ENCODE results near the gene MED14. TPM values are rescaled to one million over a fixed set of nuclear protein-coding genes. Genes with fewer than 3 reads are reported as not detected.

The MED14 gene
- total and polyA plus RNA-seq, 2 of the 4 experiments (the other 2 are of a cell fraction): 17.6 to 25.9 TPM

DNA sequence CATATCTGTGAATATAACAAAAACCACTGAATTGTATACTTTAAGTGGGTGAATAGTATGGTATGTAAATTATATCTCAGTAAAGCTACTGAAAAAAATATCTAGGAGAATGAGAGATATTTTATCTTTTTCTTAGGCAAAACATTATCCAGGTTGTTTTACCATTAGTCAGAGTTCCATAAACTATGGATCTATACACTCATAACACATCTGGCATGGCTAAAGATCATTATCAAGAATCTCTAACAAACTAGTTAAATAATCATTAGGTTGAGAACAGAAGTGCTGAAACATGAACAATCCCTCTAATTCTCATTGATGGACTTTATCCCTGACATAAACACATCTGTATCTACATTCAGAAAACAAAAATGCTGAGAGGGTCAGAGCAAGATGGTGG is 15.6 kb downstream of the MED14 start:
- in situ Hi-C loops (cut with MboI; ENCODE audit: low sequenced_read_pairs): no loop called here
- DNase-seq (peak; percentile 45), ATAC-seq (ENCODE audit: low read depth) (peak; percentile 46)
- Histone ChIP-seq H2AK5ac (ENCODE audit: low read depth, low read length) (no peak overlapping the region), H3K56ac (ENCODE audit: extremely low read depth, insufficient read depth, low read length) (no peak overlapping the region), H3K9me3 (ENCODE audit: control insufficient read depth, insufficient read depth, low read length) (no peaks in the 10 kb centered on the region), H4K20me1 (ENCODE audit: insufficient read depth, low read length) (peaks cover 18% of the 10 kb centered on the region), H3K4ac (ENCODE audit: low read depth, low read length) (no peak overlapping the region), H3K27ac (ENCODE audit: insufficient read depth, low read length) (peak overlapping the region; percentile 62; the same call in 1 of the 2 replicates), H4K8ac (ENCODE audit: low read depth in 2 of 2, low read length in 2 of 2) (no peak overlapping the region; a peak in 1 of 4 replicates), H2BK15ac (ENCODE audit: low read depth, low read length) (no peak overlapping the region), H4K91ac (ENCODE audit: insufficient read depth, low read depth, low read length) (no peak overlapping the region), H3K4me3 (ENCODE audit: insufficient read depth, low read depth, low read length) (no peak overlapping the region), H3K27me3 (ENCODE audit: control insufficient read depth, insufficient read depth, low read length) (no peaks in the 10 kb centered on the region; the same call in 1 of the 2 replicates), H3K79me1 (ENCODE audit: low read depth in 1 of 2, low read length in 2 of 2) (peaks cover 3 to 31% of the 10 kb centered on the region in 2 experiments; a peak in 3 of 4 replicates), H2AK9ac (replicated peaks; ENCODE audit: low read depth, low read length, poor library complexity) (no peak overlapping the region), H2BK5ac (ENCODE audit: low read depth, low read length, poor library complexity, severe bottlenecking) (peak overlapping the region; percentile 89), H3K14ac (replicated peaks; ENCODE audit: low read depth, low read length) (no peak overlapping the region), H3K36me3 (ENCODE audit: control insufficient read depth, insufficient read depth, low read length) (peaks cover 3% of the 10 kb centered on the region), H2BK120ac (ENCODE audit: low read depth, low read length) (0 out of 2 replicates have a peak overlapping the region, but pooled peaks have one; percentile 41), H2AFZ (replicated peaks; ENCODE audit: low read length, poor library complexity) (no peak overlapping the region), H3K23ac (ENCODE audit: low read depth, low read length) (peak overlapping the region; percentile 20; the same call in 1 of the 2 replicates), H3K18ac (ENCODE audit: low read depth, low read length) (peak overlapping the region; percentile 5; the same call in 1 of the 2 replicates), H3K9me1 (ENCODE audit: insufficient read depth, low read length) (no peaks in the 10 kb centered on the region; the same call in 1 of the 2 replicates), H3K4me1 (ENCODE audit: control insufficient read depth, insufficient read depth, low read length) (peaks cover 7% of the 10 kb centered on the region; the same call in 1 of the 2 replicates), H3K4me2 (ENCODE audit: low read depth, low read length) (0 out of 2 replicates have a peak overlapping the region, but pooled peaks have one; percentile 7), H3K9ac (ENCODE audit: low read depth, low read length) (no peak overlapping the region), H2BK20ac (ENCODE audit: low read depth, low read length) (no peak overlapping the region), H4K5ac (ENCODE audit: low read depth, low read length) (no peak overlapping the region)
- POLR2A ChIA-PET (ENCODE audit: unreplicated experiment): no interaction called here
- CTCF ChIA-PET: interaction anchor here (1.2 kb wide), 1 partner anchor 75 kb away, joined by 3 read pairs; no protein-coding TSS in a partner anchor
- TF ChIP-seq BHLHE40 (IDR thresholded peaks at IDR 0.05; ENCODE audit: low read depth, low read length) (no peak), RCOR1 (IDR thresholded peaks at IDR 0.05; ENCODE audit: insufficient replicate concordance, low read length) (no peak), CEBPB (IDR thresholded peaks at IDR 0.05; ENCODE audit: low read depth, low read length) (no peak), NFE2L2 (IDR thresholded peaks at IDR 0.05; ENCODE audit: low read depth, low read length) (no peak), RFX5 (IDR thresholded peaks at IDR 0.05; ENCODE audit: low read depth, low read length) (no peak), MAFK (IDR thresholded peaks at IDR 0.05; ENCODE audit: low read depth, low read length) (no peak), MAZ (IDR thresholded peaks at IDR 0.05; ENCODE audit: borderline replicate concordance, low read depth, low read length) (no peak), FOS (IDR thresholded peaks at IDR 0.05; ENCODE audit: low read depth, low read length) (no peak), RAD21 (IDR thresholded peaks at IDR 0.05; ENCODE audit: low read length) (no peak), MXI1 (IDR thresholded peaks at IDR 0.05; ENCODE audit: borderline replicate concordance, low read depth, low read length) (no peak)
- TF ChIP-seq, protein P1, sequence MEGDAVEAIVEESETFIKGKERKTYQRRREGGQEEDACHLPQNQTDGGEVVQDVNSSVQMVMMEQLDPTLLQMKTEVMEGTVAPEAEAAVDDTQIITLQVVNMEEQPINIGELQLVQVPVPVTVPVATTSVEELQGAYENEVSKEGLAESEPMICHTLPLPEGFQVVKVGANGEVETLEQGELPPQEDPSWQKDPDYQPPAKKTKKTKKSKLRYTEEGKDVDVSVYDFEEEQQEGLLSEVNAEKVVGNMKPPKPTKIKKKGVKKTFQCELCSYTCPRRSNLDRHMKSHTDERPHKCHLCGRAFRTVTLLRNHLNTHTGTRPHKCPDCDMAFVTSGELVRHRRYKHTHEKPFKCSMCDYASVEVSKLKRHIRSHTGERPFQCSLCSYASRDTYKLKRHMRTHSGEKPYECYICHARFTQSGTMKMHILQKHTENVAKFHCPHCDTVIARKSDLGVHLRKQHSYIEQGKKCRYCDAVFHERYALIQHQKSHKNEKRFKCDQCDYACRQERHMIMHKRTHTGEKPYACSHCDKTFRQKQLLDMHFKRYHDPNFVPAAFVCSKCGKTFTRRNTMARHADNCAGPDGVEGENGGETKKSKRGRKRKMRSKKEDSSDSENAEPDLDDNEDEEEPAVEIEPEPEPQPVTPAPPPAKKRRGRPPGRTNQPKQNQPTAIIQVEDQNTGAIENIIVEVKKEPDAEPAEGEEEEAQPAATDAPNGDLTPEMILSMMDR (conservative IDR thresholded peaks at IDR 0.05; ENCODE audit: low read depth, low read length): no peak
- dilution Hi-C loops (cut with HindIII; ENCODE audit: low sequenced_read_pairs, unreplicated experiment): no loop called here
- BruUV-seq (replicated peaks): no TSS peak
- intact Hi-C loops (cut with micrococcal nuclease): no loop called here

Data from IMR-90 (cell line).